K562 (cell line): Measurements from ENCODE around the gene TMEM135. TPM values are rescaled to one million over a fixed set of nuclear protein-coding genes. Genes with fewer than 3 reads are reported as not detected.

ENCODE experiments used
- ATAC-seq: fragments of 200-7000 bp; cut with Tn5 transposase; 3 replicates; pipeline ENCODE4 v1.9.1; 2020; ENCODE audit warnings: moderate library complexity
- BruUV-seq: library from RNA; stranded (reverse); fragments of 400-500 nt; replicated peaks from 2 replicates; lab custom pipeline; 2021; lab: Mats Ljungman, UMichigan
- CTCF ChIA-PET: fragments of 300-600 bp; formaldehyde crosslinking; extraction: SDS; loops from one replicate; lab custom pipeline; 2021; ENCODE audit warnings: low intra/inter-chr PET ratio; lab: Yijun Ruan, JAX
- POLR2A ChIA-PET: fragments of 300-600, 350-650 bp; sonication (Branson Sonifier 250); formaldehyde crosslinking; extraction: SDS; loops from one replicate; lab custom pipeline; 2021; ENCODE audit warnings: antibody characterized with exemption, inconsistent platforms; lab: Yijun Ruan, JAX
- DNase-seq, 4 experiments: peaks; one replicate each; pipeline versions ENCODE4 v3.0.0 to v3.0.0-alpha.2; 2011 to 2018; ENCODE audit warnings: low spot score in 3 of 4, mixed read lengths in 3 of 4; ENCODE audit errors: extremely low read depth in 1 of 4
- FAIRE-seq: peaks from 2 replicates; lab custom pipeline; 2011; peaks lifted over from hg19 to GRCh38; lab: Jason Lieb, UNC
- H2AFZ ChIP-seq: 2 replicates; pipeline ENCODE4 v1.6.0; 2011; ENCODE audit warnings: low read depth, low read length, control low read depth, inconsistent platforms
- H3K27ac ChIP-seq: fragments of 200-600 bp; 3 replicates; pipeline ENCODE4 v1.8.0; 2011; ENCODE audit warnings: low read depth, mild to moderate bottlenecking, control low read depth, inconsistent platforms, low read length, moderate library complexity, mixed read lengths; ENCODE audit errors: extremely low read depth
- H3K27me3 ChIP-seq, 2 experiments: fragments of 300-600 bp in 1 of 2; 2 replicates in 1 of 2; 3 replicates in 1 of 2; pipeline versions ENCODE4 v1.6.0 to v1.8.0; 2011; ENCODE audit warnings: inconsistent platforms in 2 of 2, low read length in 2 of 2, mild to moderate bottlenecking in 1 of 2, mixed read lengths in 1 of 2, moderate library complexity in 1 of 2; ENCODE audit not compliant: control insufficient read depth in 2 of 2, insufficient read depth in 2 of 2
- H3K36me3 ChIP-seq: fragments of 300-600 bp; 3 replicates; pipeline ENCODE4 v1.8.0; 2011; ENCODE audit warnings: mild to moderate bottlenecking, low read length, inconsistent platforms; ENCODE audit not compliant: control insufficient read depth, insufficient read depth
- H3K4me1 ChIP-seq, 2 experiments: fragments of 200-600 bp in 1 of 2; replicated peaks in 1 of 2; 2 replicates in 1 of 2; 3 replicates in 1 of 2; pipeline versions ENCODE4 v1.5.1 to v1.8.0; 2011; ENCODE audit warnings: inconsistent platforms in 2 of 2, low read length in 2 of 2, mild to moderate bottlenecking in 1 of 2, mixed read lengths in 1 of 2, moderate library complexity in 1 of 2; ENCODE audit not compliant: control insufficient read depth in 2 of 2, insufficient read depth in 2 of 2
- H3K4me2 ChIP-seq: 2 replicates; pipeline ENCODE4 v1.6.1; 2011; ENCODE audit warnings: low read length, control low read depth, inconsistent platforms, mixed read lengths; ENCODE audit not compliant: insufficient read depth
- H3K4me3 ChIP-seq: fragments of 200-600 bp; sonication (generic), shearing (Covaris generic); 2 replicates; pipeline ENCODE4 v1.5.1; 2016; ENCODE audit warnings: control low read depth, inconsistent platforms
- H3K79me2 ChIP-seq: fragments of 200-600 bp; 3 replicates; pipeline ENCODE4 v1.8.0; 2011; ENCODE audit warnings: low read length, inconsistent platforms; ENCODE audit not compliant: control insufficient read depth, insufficient read depth
- H3K9ac ChIP-seq, 2 experiments: 2 replicates each; pipeline versions ENCODE4 v1.6.0 to v1.6.1; 2011; ENCODE audit warnings: low read depth in 2 of 2, low read length in 2 of 2, control low read depth in 1 of 2, inconsistent platforms in 1 of 2, mild to moderate bottlenecking in 1 of 2, mixed read lengths in 1 of 2; ENCODE audit not compliant: insufficient read depth in 1 of 2
- H3K9me1 ChIP-seq: one replicate; pipeline ENCODE4 v1.6.0; 2011; ENCODE audit warnings: inconsistent platforms, mild to moderate bottlenecking, low read length, moderate library complexity; ENCODE audit not compliant: control insufficient read depth, insufficient read depth
- H3K9me3 ChIP-seq: replicated peaks from 2 replicates; pipeline ENCODE4 v1.5.1; 2011; ENCODE audit warnings: low read depth, low read length, inconsistent platforms; ENCODE audit not compliant: control insufficient read depth, insufficient read depth
- H4K20me1 ChIP-seq: replicated peaks from 2 replicates; pipeline ENCODE4 v1.6.1; 2011; ENCODE audit warnings: low read length, inconsistent platforms, mixed read lengths; ENCODE audit not compliant: control insufficient read depth, insufficient read depth
- ARHGAP35 ChIP-seq: fragments of 450-650 bp; IDR thresholded peaks from 2 replicates; pipeline ENCODE4 v1.6.1; 2018; ENCODE audit not compliant: partially characterized antibody
- C11orf30 ChIP-seq: fragments of 450-650 bp; IDR thresholded peaks from 2 replicates; pipeline ENCODE4 v1.6.1; 2016; ENCODE audit warnings: low read depth, mild to moderate bottlenecking
- CBFA2T2 ChIP-seq: fragments of 450-650 bp; conservative IDR thresholded peaks from 2 replicates; pipeline ENCODE4 v1.6.1; 2017; ENCODE audit warnings: mild to moderate bottlenecking
- CHCHD3 ChIP-seq: fragments of 250-450 bp; sonication (Bioruptor Pico); IDR thresholded peaks from 2 replicates; pipeline ENCODE4 v2.1.2; 2022; ENCODE audit warnings: mild to moderate bottlenecking
- EHMT2 ChIP-seq: fragments of 450-650 bp; IDR thresholded peaks from 2 replicates; pipeline ENCODE4 v1.6.1; 2018; ENCODE audit warnings: antibody characterized with exemption
- ELF2 ChIP-seq: fragments of 250-450 bp; sonication (Bioruptor Pico); IDR thresholded peaks from 2 replicates; pipeline ENCODE4 v1.5.0; 2021; ENCODE audit warnings: mild to moderate bottlenecking
- HEY1 ChIP-seq: fragments of 250-450 bp; sonication (Bioruptor Pico); IDR thresholded peaks from 2 replicates; pipeline ENCODE4 v1.5.0; 2020; ENCODE audit warnings: mild to moderate bottlenecking, moderate library complexity, borderline replicate concordance
- ILF3 ChIP-seq: fragments of 450-650 bp; IDR thresholded peaks from 2 replicates; pipeline ENCODE4 v1.6.1; 2018; ENCODE audit warnings: antibody characterized with exemption, mild to moderate bottlenecking, moderate library complexity, borderline replicate concordance
- MBD2 ChIP-seq: sonication (generic); IDR thresholded peaks from 2 replicates; pipeline ENCODE4 v1.6.1; 2016; ENCODE audit warnings: low read depth, borderline replicate concordance
- MYNN ChIP-seq, 2 experiments: sonication (generic); formaldehyde crosslinking in 1 of 2; IDR thresholded peaks; 2 replicates each; pipeline versions ENCODE4 v1.5.0 to v1.6.1; 2016 to 2020; ENCODE audit warnings: antibody characterized with exemption in 1 of 2, missing genetic modification reagents in 1 of 2
- PTBP1 ChIP-seq: fragments of 200-400 bp; formaldehyde crosslinking; IDR thresholded peaks from 2 replicates; pipeline ENCODE4 v1.6.1; 2017; ENCODE audit warnings: low read depth, low read length
- ZKSCAN1 ChIP-seq: fragments of 150-350 bp; IDR thresholded peaks from 2 replicates; pipeline ENCODE4 v1.6.1; 2016; ENCODE audit warnings: low read depth, low read length
- ZKSCAN3 ChIP-seq: fragments of 250-450 bp; sonication (Bioruptor Pico); IDR thresholded peaks from 2 replicates; pipeline ENCODE4 v1.4.0; 2020
- ZNF316 ChIP-seq: fragments of 450-650 bp; IDR thresholded peaks from 2 replicates; pipeline ENCODE4 v1.6.1; 2016
- ZNF699 ChIP-seq: fragments of 250-450 bp; sonication (Bioruptor Pico); IDR thresholded peaks from 2 replicates; pipeline ENCODE4 v1.8.0; 2021; ENCODE audit warnings: mild to moderate bottlenecking, moderate library complexity; ENCODE audit not compliant: insufficient replicate concordance
- ZSCAN29 ChIP-seq: fragments of 450-650 bp; IDR thresholded peaks from 2 replicates; pipeline ENCODE4 v1.6.1; 2017
- WGBS: fragments of 100-300 bp; shearing (Covaris generic); methylation state at CpG from one replicate; pipeline ENCODE4 v1.1.6; 2016; ENCODE audit warnings: low coverage, mixed read lengths; ENCODE audit not compliant: insufficient coverage; ENCODE audit errors: missing lambda C conversion rate; 5-methylcytosine and 5-hydroxymethylcytosine counted together
- in situ Hi-C: fragments of 300-500 bp; cut with MboI; formaldehyde crosslinking; loops from 4 replicates; pipeline ENCODE4 v1.15.0; 2018; ENCODE audit warnings: inconsistent platforms, mixed read lengths
- intact Hi-C: fragments of 100-400 bp; cut with micrococcal nuclease; formaldehyde crosslinking; loops from 2 replicates; pipeline ENCODE4 v1.14.2; 2022
- polyA plus RNA-seq, 8 experiments: library from polyadenylated mRNA; depleted of rRNA in 4 of 8; stranded (reverse) in 5 of 8; unstranded in 3 of 8; fragments of >200 nt; fragmentation: Nextera tagmentation in 2 of 8; fragmentation: Illumina TruSeq in 1 of 8; extraction: Ambion mirVana in 2 of 8; extraction: Trizol in 1 of 8; gene quantifications; 2 replicates each; pipeline versions ENCODE4 v1.2.1 to v1.2.3, GENCODE V29; 2011 to 2014; ENCODE audit warnings: inconsistent platforms in 1 of 8, missing spikeins in 1 of 8
- total RNA-seq, 7 experiments: library from RNA; depleted of rRNA in 6 of 7; stranded (reverse); fragments of >200 nt in 6 of 7; fragmentation: Illumina TruSeq in 2 of 7; extraction: Trizol in 2 of 7; gene quantifications; 2 replicates each; pipeline versions ENCODE4 v1.2.1 to v1.2.3, GENCODE V29; 2011 to 2021; ENCODE audit warnings: low replicate concordance in 1 of 7
- TF ChIP-seq, protein P1 (sequence below): fragments of 250-450 bp; sonication (Bioruptor Pico); IDR thresholded peaks from 2 replicates; pipeline ENCODE4 v1.8.0; 2021; ENCODE audit warnings: moderate library complexity, mild to moderate bottlenecking, inconsistent platforms
- TF ChIP-seq, protein P2 (sequence below): sonication (generic); formaldehyde crosslinking; IDR thresholded peaks from 2 replicates; pipeline ENCODE4 v1.8.1; 2023; ENCODE audit warnings: mild to moderate bottlenecking, missing genetic modification reagents

Gene TMEM135
- total and polyA plus RNA-seq, 9 of the 15 experiments (the other 6 are each of a cell fraction or from before 2014, with no cell fraction given): 17.3 to 53.6 (median 24.9) TPM

DNA sequence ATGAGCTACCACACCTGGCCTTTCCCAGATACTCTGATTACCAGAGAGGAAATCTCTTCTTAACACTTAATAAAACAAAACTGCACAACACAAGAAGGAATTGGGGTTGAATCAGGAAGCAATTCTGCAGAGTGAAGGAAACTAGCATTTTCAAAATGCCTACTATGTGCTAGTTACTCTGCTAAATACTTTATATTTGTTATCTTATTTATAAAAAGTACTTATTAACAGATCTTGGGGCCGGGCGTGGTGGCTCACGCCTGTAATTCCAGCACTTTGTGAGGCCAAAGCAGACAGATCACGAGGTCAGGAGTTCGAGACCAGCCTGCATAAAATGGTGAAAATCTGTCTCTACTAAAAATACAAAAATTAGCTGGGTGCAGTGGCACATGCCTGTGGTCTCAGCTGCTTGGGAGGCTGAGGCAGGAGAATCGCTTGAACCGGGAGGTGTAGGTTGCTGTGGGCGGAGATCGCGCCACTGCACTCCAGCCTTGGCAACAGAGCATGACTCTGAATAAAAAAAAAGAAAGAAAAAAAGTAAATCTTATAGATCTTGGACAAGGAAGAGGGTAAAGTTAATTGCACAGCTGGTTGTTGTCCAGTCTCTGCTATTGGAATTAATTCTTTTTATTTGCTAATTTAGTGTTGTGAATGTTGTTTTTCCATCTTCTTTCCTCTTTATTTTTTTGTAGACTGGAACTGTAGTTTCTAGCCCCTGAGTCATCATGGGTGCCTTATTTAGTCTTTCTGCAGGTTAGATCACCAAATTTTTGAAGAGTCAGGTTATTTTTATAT lies 22.1 kb downstream of the TMEM135 start:
- Histone ChIP-seq H3K4me3 (no peak overlapping the region), H4K20me1 (no peaks in the 10 kb centered on the region), H2AFZ (no peak overlapping the region), H3K9me3 (no peaks in the 10 kb centered on the region), H3K27me3 (no peaks in the 10 kb centered on the region), H3K9ac (no peak overlapping the region), H3K4me2 (no peak overlapping the region), H3K4me1 (no peaks in the 10 kb centered on the region; a peak in 1 of 5 replicates), H3K79me2 (peaks cover 46% of the 10 kb centered on the region), H3K9me1 (no peaks in the 10 kb centered on the region), H3K36me3 (peaks cover 4% of the 10 kb centered on the region; the same call in 1 of the 3 replicates), H3K27ac (no peak overlapping the region)
- BruUV-seq: no TSS peak
- in situ Hi-C loops: no loop called here
- FAIRE-seq: no peak
- CTCF ChIA-PET: no interaction called here
- DNase-seq: no peak
- WGBS: 87% methylated on average over 9 of the region's 10 CpGs
- POLR2A ChIA-PET: interaction anchor here (1.6 kb wide), 1 partner anchor 22 kb away, joined by 5 read pairs; the partner anchor contains the start of gene TMEM135
- TF ChIP-seq CHCHD3 (CRISPR knock-in tag) (no peak), ZNF699 (CRISPR knock-in tag) (no peak), MBD2 (no peak), C11orf30 (peak; percentile 45), HEY1 (CRISPR knock-in tag) (no peak), CBFA2T2 (no peak), ARHGAP35 (no peak), PTBP1 (no peak), ZKSCAN1 (peak; percentile 77), MYNN (IDR thresholded peaks at IDR 0.05) (no peak), MYNN (CRISPR knock-in tag; IDR thresholded peaks at IDR 0.05) (no peak), ZSCAN29 (no peak), ELF2 (CRISPR knock-in tag) (no peak), ILF3 (no peak), ZKSCAN3 (no peak), EHMT2 (no peak), ZNF316 (peak; percentile 65)
- TF ChIP-seq, protein P1, sequence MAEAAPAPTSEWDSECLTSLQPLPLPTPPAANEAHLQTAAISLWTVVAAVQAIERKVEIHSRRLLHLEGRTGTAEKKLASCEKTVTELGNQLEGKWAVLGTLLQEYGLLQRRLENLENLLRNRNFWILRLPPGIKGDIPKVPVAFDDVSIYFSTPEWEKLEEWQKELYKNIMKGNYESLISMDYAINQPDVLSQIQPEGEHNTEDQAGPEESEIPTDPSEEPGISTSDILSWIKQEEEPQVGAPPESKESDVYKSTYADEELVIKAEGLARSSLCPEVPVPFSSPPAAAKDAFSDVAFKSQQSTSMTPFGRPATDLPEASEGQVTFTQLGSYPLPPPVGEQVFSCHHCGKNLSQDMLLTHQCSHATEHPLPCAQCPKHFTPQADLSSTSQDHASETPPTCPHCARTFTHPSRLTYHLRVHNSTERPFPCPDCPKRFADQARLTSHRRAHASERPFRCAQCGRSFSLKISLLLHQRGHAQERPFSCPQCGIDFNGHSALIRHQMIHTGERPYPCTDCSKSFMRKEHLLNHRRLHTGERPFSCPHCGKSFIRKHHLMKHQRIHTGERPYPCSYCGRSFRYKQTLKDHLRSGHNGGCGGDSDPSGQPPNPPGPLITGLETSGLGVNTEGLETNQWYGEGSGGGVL (CRISPR knock-in tag): no peak
- TF ChIP-seq, protein P2, sequence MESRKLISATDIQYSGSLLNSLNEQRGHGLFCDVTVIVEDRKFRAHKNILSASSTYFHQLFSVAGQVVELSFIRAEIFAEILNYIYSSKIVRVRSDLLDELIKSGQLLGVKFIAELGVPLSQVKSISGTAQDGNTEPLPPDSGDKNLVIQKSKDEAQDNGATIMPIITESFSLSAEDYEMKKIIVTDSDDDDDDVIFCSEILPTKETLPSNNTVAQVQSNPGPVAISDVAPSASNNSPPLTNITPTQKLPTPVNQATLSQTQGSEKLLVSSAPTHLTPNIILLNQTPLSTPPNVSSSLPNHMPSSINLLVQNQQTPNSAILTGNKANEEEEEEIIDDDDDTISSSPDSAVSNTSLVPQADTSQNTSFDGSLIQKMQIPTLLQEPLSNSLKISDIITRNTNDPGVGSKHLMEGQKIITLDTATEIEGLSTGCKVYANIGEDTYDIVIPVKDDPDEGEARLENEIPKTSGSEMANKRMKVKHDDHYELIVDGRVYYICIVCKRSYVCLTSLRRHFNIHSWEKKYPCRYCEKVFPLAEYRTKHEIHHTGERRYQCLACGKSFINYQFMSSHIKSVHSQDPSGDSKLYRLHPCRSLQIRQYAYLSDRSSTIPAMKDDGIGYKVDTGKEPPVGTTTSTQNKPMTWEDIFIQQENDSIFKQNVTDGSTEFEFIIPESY: peak; percentile 36; the same call in 1 of the 2 replicates
- TF ChIP-seq, all 486 proteins: peak for 4
- intact Hi-C loops: no loop called here
- no peak for ATAC-seq
